Activated CD8-positive, alpha-beta memory T cell treated with anti-CD3 and anti-CD28 coated beads, Interleukin-2, amount 50 U/mL, for 1 hour (primary cell): ENCODE data around the gene WDR7.

ENCODE experiments used
- DNase-seq: peaks from one replicate; pipeline ENCODE4 v3.0.0-alpha.2; 2020; ENCODE audit errors: extremely low read depth

WDR7 gene

DNA sequence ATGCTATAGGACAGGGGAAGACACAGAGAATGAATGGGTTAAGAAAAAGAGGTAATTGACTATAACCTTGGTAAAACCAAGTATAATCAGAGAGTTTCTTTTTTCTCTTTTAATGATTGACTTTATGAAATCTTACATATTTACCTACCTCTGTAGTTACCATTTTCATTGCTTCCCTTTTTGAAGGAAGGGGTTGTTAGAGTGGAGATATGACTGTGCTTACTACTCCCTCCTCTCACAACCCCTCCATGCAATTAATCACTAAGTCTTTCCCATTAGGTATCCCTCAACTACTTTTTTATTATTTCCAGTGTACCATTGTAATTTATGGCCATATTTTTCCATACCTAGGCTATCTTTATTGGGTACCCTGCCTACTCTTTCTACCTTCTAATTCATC is 71.4 kb downstream of the WDR7 start:
- DNase-seq = no peak

- no peak for DNase-seq
These were observed 71.9 kb downstream of the WDR7 start for GRCh38 chr18:56723068-56723467.

GRCh38 chr18:56723706-56724105 is 72.5 kb downstream of the WDR7 start:
- no peak for DNase-seq

DNA sequence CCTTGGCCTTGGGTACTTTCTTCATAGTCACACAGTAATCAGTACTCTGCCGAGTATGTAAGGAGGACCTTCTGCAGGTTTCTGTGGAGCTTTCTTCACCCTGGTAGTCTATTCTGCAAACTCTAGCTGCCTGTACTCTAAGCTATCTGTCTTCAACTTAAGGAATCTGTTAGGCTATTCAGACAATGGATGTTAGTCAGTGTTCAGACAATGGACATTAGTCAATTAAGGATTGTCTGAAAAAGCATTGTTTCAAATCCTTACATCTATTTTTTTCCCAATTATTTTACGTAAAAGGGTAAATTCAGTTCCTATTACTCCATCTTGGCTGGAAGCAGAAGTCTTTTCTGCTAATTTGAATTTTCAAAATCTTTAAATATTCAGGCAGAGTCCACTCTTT is 75.7 kb downstream of the WDR7 start:
- DNase-seq = no peak

GRCh38 chr18:56727399-56727798 is 76.2 kb downstream of the WDR7 start:
- DNase-seq = no peak

DNA sequence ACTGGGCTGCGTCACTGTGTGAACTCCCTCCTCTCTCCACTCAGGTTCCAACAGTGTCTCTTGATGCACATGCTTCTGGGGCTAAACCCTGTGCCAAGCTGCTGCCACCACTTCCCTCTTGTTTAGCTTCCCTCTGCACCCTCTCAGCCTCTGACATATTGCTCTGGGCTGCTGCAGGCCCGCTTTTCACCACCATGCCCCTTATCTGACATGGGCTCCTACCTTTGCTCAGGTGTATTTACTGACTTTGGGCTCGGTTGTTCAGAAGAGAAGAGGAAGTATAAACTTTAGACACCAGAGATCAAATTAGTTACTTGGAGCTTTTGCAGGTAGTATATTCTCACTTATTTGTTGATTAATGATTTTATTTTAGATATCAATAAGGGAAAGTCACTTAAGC is 77.6 kb downstream of the WDR7 start:
- no peak for DNase-seq

- no peak for DNase-seq
These were observed 87.0 kb downstream of the WDR7 start for GRCh38 chr18:56738184-56738583.

DNA sequence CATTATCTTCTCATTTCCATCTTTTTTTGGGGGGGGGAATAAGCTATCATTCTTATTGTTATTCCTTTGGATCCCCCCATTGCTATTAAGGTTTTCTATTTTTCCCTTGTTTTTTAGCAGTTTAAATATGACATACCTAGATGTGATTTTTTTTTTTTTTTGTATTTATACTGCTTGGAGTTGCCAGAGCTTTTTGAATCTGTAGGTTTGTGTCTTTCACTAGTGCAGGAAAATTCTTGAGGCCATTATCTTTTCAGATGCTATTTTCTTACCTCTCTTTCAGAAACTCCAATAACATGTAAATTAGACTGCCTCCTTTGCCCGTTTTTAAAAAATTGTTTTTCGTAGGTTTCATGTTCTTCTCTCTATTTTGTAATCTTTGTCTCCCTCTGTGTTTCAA is 88.6 kb downstream of the WDR7 start:
- no peak for DNase-seq

DNA sequence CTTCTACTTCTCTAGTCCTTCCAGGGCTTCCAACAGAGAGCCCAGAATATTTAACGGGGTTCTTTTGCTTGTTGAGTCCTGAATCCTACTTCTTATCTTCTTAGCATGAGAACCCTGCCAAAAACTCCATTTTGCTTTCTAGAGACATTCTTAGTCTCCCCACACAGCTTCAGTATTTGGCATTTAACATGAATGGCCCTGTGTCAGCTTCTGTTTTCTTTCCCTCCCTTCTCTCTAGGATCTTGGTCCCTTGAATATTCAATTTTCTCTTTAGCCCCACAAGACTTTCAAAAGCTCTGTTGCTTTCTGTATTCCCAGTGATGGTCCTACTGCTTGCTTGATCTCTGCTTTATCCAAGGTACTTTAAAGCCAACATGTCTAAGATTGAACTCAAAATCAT is 89.5 kb downstream of the WDR7 start:
- no peak for DNase-seq

GRCh38 chr18:56741685-56742084 is 90.5 kb downstream of the WDR7 start:
- DNase-seq = no peak

GRCh38 chr18:56743115-56743514 is 92.0 kb downstream of the WDR7 start:
- DNase-seq = no peak

- DNase-seq = no peak
These were observed 96.0 kb downstream of the WDR7 start for GRCh38 chr18:56747032-56747658.

DNA sequence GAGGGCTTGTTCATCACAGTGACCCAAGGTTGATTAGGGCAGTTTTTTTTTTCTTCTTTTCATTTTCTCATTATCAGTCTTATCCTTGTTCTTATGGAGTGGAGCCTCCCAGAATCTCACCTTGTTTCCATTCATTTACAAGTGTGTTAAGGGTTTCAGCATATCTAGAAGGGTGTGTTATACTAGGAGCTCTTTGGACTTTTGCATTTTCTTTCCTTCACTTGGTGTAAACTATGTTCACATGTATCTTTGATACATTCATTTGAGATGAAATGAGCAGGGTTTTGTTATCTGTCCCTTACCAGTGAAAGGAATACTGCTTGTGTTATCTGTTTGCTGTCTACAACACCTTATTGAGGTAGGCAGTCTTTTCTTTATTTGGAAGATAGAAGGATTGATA is 96.7 kb downstream of the WDR7 start:
- no peak for DNase-seq

GRCh38 chr18:56748698-56749268 is 97.6 kb downstream of the WDR7 start:
- no peak for DNase-seq

DNA sequence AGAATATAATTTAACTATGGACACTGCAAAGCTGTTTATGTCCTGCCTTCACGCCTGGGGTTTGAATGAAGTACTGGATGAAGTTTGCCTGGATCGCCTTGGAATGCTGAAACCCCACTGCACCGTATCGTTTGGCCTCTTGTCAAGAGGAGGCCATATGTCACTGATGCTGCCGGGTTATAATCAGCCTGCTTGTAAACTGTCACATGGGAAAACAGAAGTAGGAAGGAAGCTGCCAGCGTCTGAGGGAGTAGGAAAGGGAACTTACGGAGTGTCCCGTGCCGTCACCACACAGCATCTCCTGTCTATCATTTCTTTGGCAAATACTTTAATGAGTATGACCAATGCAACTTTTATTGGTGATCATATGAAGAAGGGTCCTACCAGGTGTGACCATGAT is 105.8 kb downstream of the WDR7 start:
- no peak for DNase-seq

GRCh38 chr18:56770097-56770496 is 118.9 kb downstream of the WDR7 start:
- no peak for DNase-seq

DNA sequence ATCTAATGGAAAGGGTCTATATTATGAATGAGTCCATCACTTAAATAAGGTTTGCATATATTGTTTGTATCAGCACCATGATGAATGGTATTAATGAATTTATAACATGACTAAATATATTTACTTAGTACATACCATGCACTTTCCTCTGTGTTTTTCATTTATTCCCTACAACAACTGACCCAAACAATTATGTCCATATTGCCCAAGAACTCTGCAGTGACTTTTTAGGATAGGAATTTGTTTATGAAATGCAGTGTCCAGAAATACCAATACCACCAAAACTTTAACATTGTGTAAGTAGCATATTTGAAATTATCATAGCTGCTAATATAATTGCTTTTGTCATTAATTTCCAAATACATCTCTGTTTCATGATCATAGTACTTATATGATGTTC is 119.7 kb downstream of the WDR7 start:
- no peak for DNase-seq

DNA sequence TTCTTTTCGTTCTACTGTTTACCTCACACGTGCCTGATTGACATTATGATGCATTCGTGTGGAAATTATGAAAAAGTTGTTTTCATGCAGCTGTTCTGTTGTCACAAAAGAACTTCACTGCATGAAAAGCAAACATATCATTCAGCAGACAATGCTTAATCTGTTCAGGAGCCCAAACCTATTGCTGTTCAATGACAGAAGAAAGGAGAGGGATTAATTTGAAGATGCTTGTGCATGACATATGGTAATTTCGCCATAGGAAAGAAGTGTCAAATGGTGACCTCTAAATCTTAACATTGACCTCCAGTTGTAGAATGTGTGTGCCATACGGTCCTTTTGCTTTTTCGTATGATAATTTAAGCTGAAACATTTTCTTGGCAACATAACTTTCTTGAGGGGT is 124.5 kb downstream of the WDR7 start:
- DNase-seq = no peak

DNA sequence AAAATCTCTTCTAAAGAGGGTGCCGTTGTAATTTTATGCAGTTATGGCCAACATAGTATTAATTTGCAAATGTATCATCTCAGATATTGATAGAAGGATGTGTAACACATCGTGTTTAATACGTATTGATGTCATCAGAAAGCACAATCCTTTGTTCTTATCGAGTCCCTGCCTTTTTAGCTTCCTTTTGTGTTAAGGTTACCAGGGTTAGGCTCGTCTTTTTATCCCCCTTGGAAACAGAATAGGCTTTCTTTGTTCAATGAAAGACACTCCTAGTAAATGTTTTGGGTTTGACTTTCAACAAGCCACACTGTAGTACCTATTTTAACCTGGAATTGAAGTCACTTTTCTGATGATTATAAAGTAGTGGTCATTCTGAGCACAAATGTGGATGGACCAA is 136.2 kb downstream of the WDR7 start:
- DNase-seq = no peak

DNA sequence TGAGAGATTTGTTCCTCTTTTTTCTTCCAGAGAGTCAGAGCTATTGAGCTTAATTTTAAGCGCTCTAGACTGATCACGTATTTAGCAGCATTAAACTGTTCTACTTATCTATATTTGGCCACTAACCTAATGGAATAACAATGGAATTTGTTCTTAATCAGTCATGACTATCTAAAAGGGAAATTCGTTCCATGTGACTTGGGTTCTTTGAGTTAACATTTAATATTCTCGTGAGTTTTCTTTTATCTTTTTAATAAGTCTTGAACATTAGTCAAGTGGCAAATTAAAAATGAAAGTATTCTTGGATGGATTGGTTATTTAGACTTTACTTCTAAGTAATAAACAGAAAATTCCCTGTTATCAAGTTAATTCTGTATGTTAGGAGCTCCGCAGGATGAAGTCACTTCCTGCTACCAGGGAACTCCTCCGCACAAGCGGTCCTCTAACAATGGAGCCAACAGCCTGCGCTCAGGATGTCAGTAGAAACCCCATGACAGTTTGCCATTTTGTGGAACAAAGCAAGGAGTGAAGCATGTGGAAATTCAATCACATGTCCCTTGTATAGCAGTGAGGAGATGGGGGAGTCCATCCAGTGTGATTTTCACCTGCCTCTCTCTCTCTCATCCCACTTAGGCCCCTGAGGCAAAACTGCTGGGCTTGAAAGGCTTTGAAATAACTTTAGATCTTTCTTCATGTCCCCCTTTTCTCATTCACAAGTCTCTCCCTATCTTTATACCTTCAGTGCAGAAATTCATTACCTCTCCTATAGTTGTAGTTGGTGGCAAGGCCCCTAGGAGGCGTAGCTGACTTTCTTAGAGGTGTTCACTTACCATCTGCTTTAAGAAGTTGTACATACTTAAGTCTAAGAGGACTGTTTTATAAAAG is 138.1 kb downstream of the WDR7 start:
- DNase-seq = no peak

GRCh38 chr18:56789889-56790180 is 138.7 kb downstream of the WDR7 start:
- DNase-seq = no peak

DNA sequence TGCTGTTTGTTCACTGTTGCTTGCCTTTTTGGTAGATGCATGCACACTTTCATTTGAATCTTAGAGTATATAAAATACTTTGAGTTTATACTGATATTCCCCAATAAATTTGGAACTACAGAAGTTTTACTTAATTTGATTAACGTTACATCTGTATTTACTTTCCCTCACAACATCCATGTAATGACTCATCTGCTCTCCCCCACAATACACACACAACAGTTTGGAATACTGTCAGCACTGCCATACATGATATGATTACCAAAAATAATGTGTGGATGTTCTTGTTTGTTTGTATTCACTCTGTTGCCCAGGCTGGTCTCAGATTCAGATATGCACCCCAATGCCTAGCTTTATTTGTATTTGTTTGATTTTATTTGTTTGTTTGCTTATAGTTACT is 144.2 kb downstream of the WDR7 start:
- no peak for DNase-seq

DNA sequence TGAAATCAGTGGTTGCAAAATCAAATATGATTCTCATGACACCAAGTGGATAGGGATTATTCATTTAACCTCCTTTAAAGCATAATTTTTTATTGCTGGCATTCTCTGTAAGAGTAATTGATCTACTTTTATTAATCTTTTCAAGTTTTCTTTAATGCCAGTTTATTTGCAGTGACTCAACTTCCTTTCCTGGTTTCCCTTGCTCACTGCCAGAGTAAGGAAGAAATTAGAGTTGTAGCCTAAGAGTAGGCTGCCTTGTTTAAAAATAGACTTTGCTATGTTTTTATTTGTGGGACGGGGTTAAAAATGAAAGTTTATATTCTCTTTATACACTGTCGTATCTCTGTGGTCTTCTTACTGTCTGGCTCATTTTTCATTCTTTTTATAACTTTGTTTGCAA is 148.6 kb downstream of the WDR7 start:
- no peak for DNase-seq
